ENCODE data around the gene LDLRAD2.

The LDLRAD2 gene

DNA sequence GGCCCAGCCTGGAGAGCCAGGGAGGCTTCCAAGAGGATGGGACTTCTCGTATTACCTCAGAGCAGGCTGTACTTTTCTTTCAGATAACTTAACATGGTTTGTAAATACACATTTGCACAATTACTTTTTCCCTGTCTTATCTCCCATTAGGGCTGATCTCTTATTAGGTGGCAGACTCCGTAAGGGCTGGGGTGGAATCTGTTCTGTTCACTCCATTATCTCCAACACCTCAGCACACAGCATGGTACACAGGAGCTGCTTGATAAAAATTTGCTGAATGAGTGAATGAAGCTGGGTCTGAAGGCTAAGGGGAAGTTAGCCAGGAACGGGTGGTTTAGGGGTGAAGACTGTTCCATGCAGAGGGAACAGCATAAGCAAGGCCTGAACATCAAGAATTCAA is 48.9 kb downstream of the LDLRAD2 start:
- no peak for DNase-seq (ENCODE audit: low read depth in 2 of 2)

DNA sequence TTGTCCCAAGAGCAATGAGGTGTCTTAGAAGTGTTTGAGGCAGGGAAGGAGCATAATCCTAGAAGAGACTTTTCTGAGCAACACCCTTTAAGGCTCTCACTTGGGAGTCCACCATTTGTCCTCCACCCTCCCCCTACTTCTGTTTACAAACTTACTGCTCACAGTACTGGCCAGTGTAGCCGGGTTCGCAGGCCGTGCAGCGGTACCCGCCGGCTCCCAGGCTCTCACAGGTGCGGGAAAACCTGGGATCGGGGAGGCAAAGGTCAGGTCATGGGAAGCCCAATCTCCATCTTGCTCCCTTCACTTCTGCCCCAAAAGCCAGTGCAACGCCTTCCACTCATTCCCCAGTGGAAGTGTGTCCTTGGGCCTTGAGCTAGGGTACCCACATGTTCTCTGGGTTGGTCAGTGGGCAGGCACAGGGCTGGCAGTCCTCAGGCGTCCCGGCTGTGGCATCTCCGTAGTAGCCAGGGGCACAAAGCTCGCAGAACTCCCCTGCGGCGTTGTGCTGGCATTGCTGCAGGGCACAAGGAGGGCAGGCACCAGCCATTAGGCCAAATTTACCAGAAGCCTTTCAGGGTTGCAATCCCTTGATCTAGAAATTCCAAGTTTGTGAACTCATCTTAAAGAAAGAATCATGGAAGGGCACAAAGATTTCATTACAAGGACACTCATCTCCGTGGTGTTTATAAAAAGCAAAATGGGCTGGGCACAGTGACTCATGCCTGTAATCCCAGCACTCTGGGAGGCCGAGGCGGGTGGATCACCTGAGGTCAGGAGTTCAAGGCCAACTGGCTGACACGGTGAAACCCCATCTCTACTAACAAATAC is 49.8 kb downstream of the LDLRAD2 start:
- no peak for DNase-seq (ENCODE audit: low read depth in 2 of 2)

DNA sequence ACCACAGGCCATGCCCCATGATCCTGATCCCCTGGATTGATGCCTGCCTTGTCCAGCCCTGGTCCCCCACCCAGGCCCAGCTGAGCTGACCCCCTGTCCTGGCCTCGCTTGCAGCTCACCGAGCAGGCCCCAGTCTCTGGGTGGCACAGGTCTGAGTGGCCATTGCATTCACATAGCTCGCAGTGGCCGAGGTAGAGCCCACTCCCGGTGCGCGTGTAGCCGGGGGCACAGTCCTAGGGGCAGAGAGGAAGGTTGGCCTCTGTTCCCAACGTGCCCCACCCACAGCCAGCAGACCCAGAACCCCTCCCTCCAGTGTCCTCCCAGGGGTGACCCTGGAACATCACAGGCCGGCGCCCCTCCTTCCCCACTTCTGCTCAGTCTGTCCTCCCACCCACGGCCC is 51.9 kb downstream of the LDLRAD2 start:
- no peak for DNase-seq (ENCODE audit: low read depth in 2 of 2)

DNA sequence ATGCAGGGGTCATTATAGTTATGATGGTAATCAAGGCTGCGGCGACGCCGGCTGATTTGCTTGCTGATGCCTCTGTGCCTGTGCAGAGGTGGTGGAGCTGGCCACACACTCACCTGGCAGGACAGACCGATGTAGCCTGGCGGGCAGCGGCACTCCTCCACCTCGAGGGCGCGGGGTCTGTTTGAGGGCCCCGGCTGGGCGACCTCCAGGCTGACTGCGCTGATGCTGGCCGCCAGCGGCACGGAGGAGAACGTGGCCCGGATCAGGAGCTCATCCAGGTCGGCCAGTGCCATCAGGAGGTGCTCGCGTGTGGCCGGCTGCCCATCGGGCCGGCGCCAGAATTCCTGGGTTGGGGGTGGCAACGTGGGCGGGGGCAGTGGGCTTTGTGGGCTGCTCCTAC is 52.7 kb downstream of the LDLRAD2 start:
- no peak for DNase-seq (ENCODE audit: low read depth in 2 of 2)

DNA sequence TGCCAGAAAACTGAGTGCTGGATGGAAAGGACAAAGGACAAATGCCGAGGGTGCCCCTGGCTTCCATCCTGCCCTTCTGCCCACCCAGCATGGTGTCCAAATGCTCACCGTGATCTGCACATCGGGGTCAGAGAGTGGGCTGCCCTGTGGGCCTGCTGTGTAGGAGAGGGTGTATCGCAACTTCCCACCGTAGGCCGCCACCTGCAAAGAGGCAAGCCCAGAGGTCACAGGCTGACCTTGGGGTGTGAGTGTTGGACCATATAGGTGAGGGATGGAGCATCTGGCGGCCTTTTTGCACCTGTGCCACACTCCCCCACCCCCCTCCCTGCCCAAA is 53.5 kb downstream of the LDLRAD2 start:
- no peak for DNase-seq (ENCODE audit: low read depth in 2 of 2)

DNA sequence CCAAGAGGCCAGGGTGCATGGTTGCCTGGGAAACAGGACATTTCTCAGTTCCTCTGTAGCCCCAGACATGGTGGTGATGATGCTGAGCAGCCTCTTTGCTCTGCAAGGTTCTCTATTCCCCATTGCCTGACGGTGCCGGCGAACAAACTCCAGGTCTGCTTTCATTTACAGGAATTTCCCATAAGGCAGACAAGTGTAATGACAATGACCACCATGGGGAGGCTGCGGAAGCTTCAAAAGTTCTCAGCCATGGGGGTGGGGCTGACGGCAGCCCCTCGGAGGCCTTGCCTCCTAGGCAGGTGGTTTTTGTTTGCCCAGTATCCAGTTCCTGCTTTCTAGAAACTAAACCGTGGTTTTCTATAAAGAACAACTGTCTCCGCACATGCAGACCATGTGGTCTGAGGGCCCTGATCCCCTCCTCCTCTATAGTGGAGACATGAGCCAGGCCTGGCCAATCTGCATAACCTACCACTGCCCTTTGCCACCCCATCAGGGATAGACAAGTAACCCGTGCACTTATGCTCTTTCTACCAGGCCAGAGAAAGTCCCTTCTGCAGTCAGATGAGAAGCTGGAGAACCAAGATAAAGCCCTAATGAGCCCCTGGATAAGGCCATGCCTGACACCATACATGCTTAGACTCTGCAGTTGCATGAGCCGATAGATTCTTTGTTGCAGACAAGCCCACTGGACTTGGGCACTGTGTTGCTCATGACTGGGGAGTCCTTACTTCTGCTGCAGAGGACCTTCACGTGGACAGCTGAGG is 54.1 kb downstream of the LDLRAD2 start:
- DNase-seq (ENCODE audit: low read depth in 2 of 2) = no peak

DNA sequence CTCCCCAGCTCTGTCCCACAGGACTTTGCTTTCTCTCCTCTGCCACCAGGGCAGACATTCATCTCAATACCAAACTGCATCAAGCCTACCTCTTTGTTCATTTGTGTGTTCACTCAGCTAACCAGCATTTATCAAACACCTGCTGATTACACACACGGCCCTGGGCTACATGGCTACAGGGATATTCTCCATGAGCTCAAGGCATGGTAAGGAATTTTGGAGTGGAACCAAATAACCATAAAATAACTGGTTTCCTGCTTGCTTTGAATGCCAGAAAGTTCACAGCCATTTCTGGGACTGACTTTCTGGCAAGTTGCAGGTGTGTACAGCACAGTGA is 54.6 kb downstream of the LDLRAD2 start:
- DNase-seq (ENCODE audit: low read depth in 2 of 2) = no peak

DNA sequence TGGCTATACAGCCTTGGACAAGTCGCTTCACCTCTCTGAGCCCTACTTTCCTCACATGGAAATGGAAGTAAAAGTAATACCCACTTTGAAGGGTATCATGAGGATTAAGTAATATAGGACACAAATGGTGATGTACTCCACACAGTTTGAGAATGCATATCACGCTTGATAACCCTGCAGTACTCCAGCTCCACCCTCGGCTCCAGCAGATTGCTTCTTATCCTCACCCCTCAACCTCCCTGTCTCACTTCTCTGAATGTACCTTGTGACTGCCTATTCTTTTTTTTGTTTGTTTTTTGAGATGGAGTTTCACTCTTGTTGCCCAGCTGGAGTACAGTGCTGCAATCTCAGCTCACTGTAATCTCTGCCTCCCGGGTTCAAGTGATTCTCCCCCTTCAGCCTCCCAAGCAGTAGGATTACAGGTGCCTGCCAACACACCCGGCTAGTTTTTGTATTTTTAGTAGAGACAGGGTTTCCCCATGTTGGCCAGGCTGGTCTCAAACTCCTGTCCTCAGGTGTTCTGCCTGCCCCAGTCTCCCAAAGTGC is 55.5 kb downstream of the LDLRAD2 start:
- DNase-seq (ENCODE audit: low read depth in 2 of 2) = no peak

DNA sequence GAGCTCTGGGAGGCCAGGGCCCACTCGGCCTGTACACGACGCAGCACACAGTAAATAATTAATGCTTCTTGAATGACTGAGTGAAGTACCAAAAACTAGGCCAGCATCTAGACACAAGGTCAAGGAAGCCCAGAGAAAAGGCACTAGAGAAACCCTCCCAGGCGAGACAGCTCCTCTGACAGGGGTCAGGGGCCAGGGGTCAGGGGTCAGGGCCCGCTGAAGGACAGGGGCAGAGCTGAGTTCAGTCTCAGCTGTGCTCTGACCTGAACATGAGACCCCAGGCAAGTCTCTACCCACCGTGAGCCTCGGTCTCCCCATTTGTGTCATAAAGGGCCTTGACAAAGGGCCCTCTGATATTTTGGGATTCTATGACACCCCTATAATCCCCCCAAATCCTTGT is 56.4 kb downstream of the LDLRAD2 start:
- no peak for DNase-seq (ENCODE audit: low read depth in 2 of 2)

DNA sequence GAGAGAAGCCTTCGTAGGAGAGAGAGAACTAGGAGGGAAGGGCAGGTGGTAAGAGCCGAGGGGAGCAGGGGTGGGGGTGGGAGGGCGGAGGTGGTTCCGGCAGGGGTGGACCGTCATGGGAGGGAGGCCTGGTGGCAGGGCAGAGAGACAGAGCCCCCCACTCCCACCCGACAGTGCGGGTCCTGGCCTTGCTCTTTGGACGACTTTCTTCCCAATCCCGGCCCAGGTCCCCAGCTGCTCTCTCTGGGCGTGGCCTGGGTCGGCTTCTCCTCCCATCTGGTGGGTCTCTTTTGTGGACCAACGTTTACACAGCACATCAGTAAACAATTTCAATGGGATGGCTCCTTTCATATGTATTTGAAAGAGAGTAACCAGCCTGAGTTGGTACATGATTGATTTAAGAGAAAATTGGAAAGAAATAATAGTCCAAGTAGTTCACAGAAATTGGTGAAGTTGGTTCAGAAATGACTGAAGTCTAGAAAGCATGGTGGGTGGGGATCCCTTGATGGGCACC is 56.9 kb downstream of the LDLRAD2 start:
- no peak for DNase-seq (ENCODE audit: low read depth in 2 of 2)

DNA sequence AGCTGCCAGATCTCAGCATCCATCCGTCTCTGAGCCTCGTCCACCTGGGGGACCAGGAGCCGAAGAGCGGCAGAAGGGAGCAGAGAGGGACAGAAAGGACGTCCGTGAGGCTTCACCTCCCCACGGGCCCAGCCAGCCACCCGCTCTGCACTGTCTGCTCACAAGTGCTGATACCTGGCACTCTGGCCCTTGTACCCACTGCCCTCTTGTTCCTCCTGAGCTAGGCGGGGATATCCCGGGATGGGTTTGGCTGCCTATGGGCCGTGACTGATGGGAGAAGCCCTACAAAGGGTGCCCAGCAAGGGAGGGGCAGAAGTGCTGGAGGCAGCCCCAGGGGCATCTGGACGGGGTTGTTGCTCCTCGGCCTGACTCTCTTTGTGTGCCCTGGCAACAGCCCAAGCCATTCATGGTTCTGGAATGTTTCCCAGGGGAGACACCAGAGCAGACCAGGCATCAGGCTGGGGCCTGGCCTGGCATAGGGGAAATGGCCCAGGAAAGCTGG is 57.6 kb downstream of the LDLRAD2 start:
- DNase-seq (ENCODE audit: low read depth in 2 of 2) = no peak

DNA sequence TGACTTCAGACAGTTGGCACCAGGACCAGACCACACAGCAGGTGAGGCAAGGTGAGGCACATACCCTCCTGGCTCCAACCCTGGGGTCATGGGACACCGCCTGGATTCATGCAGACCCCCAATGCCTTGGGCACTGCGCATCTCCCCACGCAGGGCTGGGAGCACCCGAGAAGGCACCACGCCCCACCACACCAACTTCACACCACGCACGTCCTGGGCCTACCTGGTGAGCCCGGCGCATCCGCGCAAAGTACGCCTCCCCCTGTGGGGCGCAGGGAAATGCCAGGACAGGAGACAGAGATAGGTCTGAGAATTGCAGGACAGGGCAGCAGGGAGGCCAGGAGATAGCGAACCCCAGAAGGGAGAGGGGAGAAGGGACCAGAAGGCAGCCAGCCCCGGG is 58.5 kb downstream of the LDLRAD2 start:
- DNase-seq (ENCODE audit: low read depth in 2 of 2) = no peak

DNA sequence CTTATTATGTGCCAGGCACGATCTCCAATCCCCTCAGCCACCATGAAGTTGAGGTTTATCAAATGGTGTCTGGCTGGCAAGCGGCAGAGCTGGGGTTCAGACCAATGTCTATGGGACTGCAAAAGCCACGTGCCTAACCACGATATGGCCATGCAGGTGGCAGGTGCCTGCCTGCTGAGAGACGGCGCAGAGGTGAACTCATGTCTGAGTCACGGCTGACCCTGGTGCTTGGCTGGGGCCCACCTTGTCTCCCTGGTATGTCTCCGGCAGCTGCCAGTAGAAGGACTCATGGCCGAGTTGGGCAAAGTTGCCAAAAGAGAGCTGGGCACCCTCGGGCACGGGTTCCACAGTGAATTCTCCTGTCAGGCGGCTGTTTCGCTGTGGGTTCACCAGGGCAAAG is 59.9 kb downstream of the LDLRAD2 start:
- no peak for DNase-seq (ENCODE audit: low read depth in 2 of 2)

DNA sequence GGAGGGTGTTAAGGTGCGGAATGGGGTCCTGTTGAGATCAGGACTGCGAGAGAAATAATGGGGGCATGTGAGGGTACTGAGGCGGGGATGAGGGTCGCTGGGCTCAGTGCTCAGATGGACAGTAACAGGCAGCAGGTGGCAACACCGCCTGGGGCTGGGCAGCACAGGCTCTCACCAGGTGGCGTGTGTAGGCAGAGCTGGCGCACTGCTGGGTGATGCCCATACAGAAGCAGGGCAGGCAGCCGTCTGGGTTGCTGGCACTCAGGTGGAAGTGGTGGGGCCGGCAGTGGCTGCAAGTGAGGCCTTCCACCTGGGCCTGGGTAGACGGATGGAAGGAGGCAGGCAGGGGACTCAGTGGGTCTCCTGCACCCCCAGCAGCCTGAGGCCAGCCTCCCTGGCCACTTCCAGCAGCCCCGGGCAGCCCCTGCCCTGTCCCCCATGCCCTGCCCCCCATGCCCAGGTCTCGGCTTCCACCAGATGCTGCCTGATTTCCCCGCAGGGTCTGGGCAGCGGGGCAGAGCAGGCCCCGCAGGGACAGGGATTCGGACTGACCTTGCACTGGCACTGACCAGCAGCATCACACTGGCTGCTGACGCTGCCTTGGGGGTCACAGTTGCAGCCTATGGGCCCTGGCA is 60.5 kb downstream of the LDLRAD2 start:
- no peak for DNase-seq (ENCODE audit: low read depth in 2 of 2)

DNA sequence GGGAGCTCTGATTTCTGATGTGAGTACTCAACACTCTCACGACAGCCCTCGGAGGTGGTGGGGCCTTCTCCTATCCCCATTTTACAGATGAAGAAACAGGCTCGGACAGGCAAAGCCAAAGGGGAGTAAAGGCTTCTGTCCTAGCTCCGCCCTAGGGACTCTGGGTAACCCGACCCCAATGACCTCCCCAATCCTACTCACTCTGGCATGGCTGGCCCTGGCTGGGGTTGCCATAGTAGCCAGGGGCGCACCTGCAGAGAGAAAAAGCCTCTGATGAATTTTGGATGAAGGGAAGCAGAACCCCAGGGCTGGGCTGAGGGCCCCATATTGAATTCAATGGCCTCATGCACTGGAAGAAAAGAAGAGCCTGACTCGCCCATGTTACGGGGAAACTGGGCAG is 61.1 kb downstream of the LDLRAD2 start:
- DNase-seq (ENCODE audit: low read depth in 2 of 2) = no peak

DNA sequence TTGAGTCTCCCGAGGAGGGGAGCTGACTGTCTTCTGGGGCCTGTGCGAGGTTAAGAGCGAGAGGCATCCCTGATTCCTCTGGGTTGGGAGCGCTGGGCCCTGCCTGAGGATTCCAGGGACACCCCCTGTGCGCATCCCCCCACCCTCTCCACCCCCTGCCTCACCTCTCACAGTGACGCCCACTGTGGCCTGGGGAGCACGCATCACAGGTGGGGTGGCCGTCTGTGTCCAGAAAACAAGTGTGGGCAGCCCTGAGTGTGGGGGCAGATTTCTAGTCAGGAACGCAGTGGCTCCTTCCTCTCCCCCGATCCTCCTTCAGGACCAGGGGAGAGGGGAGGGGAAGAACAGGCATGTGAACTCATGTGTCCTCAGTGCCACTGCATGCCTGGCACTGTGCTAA is 61.7 kb downstream of the LDLRAD2 start:
- no peak for DNase-seq (ENCODE audit: low read depth in 2 of 2)

DNA sequence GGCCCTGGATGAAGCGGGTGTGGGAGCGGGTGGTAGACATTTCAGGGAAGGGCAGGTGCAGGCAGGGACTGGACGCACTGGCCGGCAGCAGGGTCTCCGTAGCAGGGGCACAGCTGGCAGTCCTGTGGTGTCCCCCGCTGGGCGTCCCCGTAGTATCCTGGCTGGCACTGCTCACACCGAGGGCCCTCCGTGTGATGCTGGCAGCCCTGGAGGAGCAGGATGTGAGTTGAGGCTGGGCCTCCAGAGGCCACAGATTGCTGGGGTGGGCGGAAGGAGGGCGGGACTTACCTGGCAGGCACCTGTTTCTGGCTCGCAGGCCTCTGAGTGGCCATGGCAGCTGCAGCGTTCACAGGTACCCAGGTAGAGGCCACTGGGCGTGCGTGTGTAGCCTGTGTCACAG is 62.3 kb downstream of the LDLRAD2 start:
- no peak for DNase-seq (ENCODE audit: low read depth in 2 of 2)

Data from stimulated activated CD8-positive, alpha-beta memory T cell treated with anti-CD3 and anti-CD28 coated beads, Interleukin-2, amount 100 ng/mL, for 1 hour (primary cell).